H9 (cell line): ENCODE data around the gene BSG. TPM values are rescaled to one million over a fixed set of nuclear protein-coding genes. Genes with fewer than 3 reads are reported as not detected.
"Not testable (repeated sequence)": the region's sequence is repeated elsewhere in the genome, so short reads cannot be mapped to it uniquely, and the experiment has no call there.

Experiments used
- DNase-seq: peaks from one replicate; pipeline ENCODE4 v3.0.0-alpha.2; 2017
- H2AFZ ChIP-seq: one replicate; pipeline ENCODE4 v1.6.1; 2013; ENCODE audit warnings: mild to moderate bottlenecking, low read length, control low read depth, moderate library complexity
- H2AK5ac ChIP-seq: 2 replicates; pipeline ENCODE4 v1.6.1; 2013; ENCODE audit warnings: low read length, control low read depth, mixed read lengths; ENCODE audit not compliant: insufficient read length
- H2BK120ac ChIP-seq: one replicate; pipeline ENCODE4 v1.6.1; 2013; ENCODE audit warnings: low read depth, mild to moderate bottlenecking, low read length, control low read depth, inconsistent platforms; ENCODE audit not compliant: poor library complexity, severe bottlenecking
- H2BK12ac ChIP-seq: 2 replicates; pipeline ENCODE4 v1.6.1; 2013; ENCODE audit warnings: low read length, control low read depth, mixed read lengths, low read depth; ENCODE audit not compliant: insufficient read length
- H2BK15ac ChIP-seq: 2 replicates; pipeline ENCODE4 v1.6.1; 2013; ENCODE audit warnings: low read depth, low read length, control low read depth
- H2BK20ac ChIP-seq: one replicate; pipeline ENCODE4 v1.6.1; 2013; ENCODE audit warnings: low read depth, mild to moderate bottlenecking, low read length, control low read depth, inconsistent platforms; ENCODE audit not compliant: poor library complexity, severe bottlenecking
- H2BK5ac ChIP-seq: 2 replicates; pipeline ENCODE4 v1.6.1; 2013; ENCODE audit warnings: low read length, control low read depth, mixed read lengths; ENCODE audit not compliant: insufficient read length
- H3K14ac ChIP-seq: 2 replicates; pipeline ENCODE4 v1.6.1; 2013; ENCODE audit warnings: low read length, control low read depth; ENCODE audit not compliant: insufficient read depth
- H3K18ac ChIP-seq: 2 replicates; pipeline ENCODE4 v1.6.1; 2013; ENCODE audit warnings: low read depth, mild to moderate bottlenecking, mixed read lengths, low read length, control low read depth; ENCODE audit not compliant: insufficient read length
- H3K23ac ChIP-seq: 2 replicates; pipeline ENCODE4 v1.6.1; 2013; ENCODE audit warnings: low read length, control low read depth, mixed read lengths, low read depth; ENCODE audit not compliant: insufficient read length
- H3K23me2 ChIP-seq: 2 replicates; pipeline ENCODE4 v1.6.1; 2013; ENCODE audit warnings: low read depth, mild to moderate bottlenecking, mixed read lengths, low read length, control low read depth; ENCODE audit not compliant: insufficient read length, poor library complexity, severe bottlenecking
- H3K27ac ChIP-seq: 2 replicates; pipeline ENCODE4 v1.5.1; 2013; ENCODE audit warnings: low read length, control low read depth, mixed read lengths, low read depth; ENCODE audit not compliant: insufficient read length
- H3K27me3 ChIP-seq: 2 replicates; pipeline ENCODE4 v1.6.1; 2013; ENCODE audit warnings: low read length, control low read depth, inconsistent platforms; ENCODE audit not compliant: insufficient read depth
- H3K4ac ChIP-seq: 2 replicates; pipeline ENCODE4 v1.6.1; 2013; ENCODE audit warnings: low read depth, mild to moderate bottlenecking, control low read depth, inconsistent platforms, low read length, moderate library complexity
- H3K4me1 ChIP-seq: 2 replicates; pipeline ENCODE4 v1.6.1; 2013; ENCODE audit warnings: low read length, control low read depth, inconsistent platforms; ENCODE audit not compliant: insufficient read depth
- H3K4me2 ChIP-seq: 2 replicates; pipeline ENCODE4 v1.6.1; 2013; ENCODE audit warnings: low read length, control low read depth, mixed read lengths; ENCODE audit not compliant: insufficient read length, insufficient read depth
- H3K56ac ChIP-seq: 2 replicates; pipeline ENCODE4 v1.6.1; 2013; ENCODE audit warnings: low read depth, mild to moderate bottlenecking, mixed read lengths, low read length, control low read depth; ENCODE audit not compliant: insufficient read length
- H3K79me1 ChIP-seq: 2 replicates; pipeline ENCODE4 v1.6.1; 2013; ENCODE audit warnings: low read depth, mild to moderate bottlenecking, moderate library complexity, low read length, control low read depth, inconsistent platforms; ENCODE audit not compliant: insufficient read depth, poor library complexity, severe bottlenecking
- H3K79me2 ChIP-seq: 2 replicates; pipeline ENCODE4 v1.6.1; 2013; ENCODE audit warnings: low read length, control low read depth, inconsistent platforms; ENCODE audit not compliant: insufficient read depth
- H3K9ac ChIP-seq: 2 replicates; pipeline ENCODE4 v1.6.1; 2013; ENCODE audit warnings: low read length, control low read depth, mixed read lengths; ENCODE audit not compliant: insufficient read length; ENCODE audit errors: extremely low read depth
- H3K9me3 ChIP-seq: one replicate; pipeline ENCODE4 v1.6.1; 2013; ENCODE audit warnings: low read depth, low read length, inconsistent platforms; ENCODE audit not compliant: control insufficient read depth
- H3T11ph ChIP-seq: one replicate; pipeline ENCODE4 v1.6.1; 2013; ENCODE audit warnings: mild to moderate bottlenecking, low read length, control low read depth, inconsistent platforms
- H4K20me1 ChIP-seq: one replicate; pipeline ENCODE4 v1.6.1; 2013; ENCODE audit not compliant: control insufficient read depth, insufficient read length, insufficient read depth
- H4K5ac ChIP-seq: 2 replicates; pipeline ENCODE4 v1.6.1; 2013; ENCODE audit warnings: low read depth, mild to moderate bottlenecking, mixed read lengths, low read length, control low read depth; ENCODE audit not compliant: insufficient read length
- H4K8ac ChIP-seq: replicated peaks from 2 replicates; pipeline ENCODE4 v1.6.1; 2013; ENCODE audit warnings: low read length, control low read depth, mixed read lengths, low read depth; ENCODE audit not compliant: insufficient read length
- H4K91ac ChIP-seq: 2 replicates; pipeline ENCODE4 v1.6.1; 2013; ENCODE audit warnings: low read depth, mild to moderate bottlenecking, moderate library complexity, mixed read lengths, low read length, control low read depth; ENCODE audit not compliant: insufficient read length
- H3K27ac Mint-ChIP-seq, 3 experiments: 2 replicates in 2 of 3; 3 replicates in 1 of 3; pipeline ENCODE4 v1.8.0; 2020 to 2021; ENCODE audit warnings: mixed read lengths in 3 of 3, mild to moderate bottlenecking in 1 of 3, moderate library complexity in 1 of 3
- H3K27me3 Mint-ChIP-seq: 2 replicates; pipeline ENCODE4 v1.8.0; 2021; ENCODE audit warnings: low read depth, mild to moderate bottlenecking, moderate library complexity, mixed read lengths
- H3K36me3 Mint-ChIP-seq, 3 experiments: 2 replicates in 2 of 3; 3 replicates in 1 of 3; pipeline ENCODE4 v1.8.0; 2020 to 2021; ENCODE audit warnings: low read depth in 3 of 3, mixed read lengths in 3 of 3; ENCODE audit not compliant: insufficient read depth in 1 of 3
- H3K4me1 Mint-ChIP-seq, 2 experiments: 2 replicates each; pipeline ENCODE4 v1.8.0; 2020; ENCODE audit warnings: mixed read lengths in 2 of 2
- H3K4me3 Mint-ChIP-seq, 2 experiments: 2 replicates in 1 of 2; 3 replicates in 1 of 2; pipeline ENCODE4 v1.8.0; 2020 to 2021; ENCODE audit warnings: mild to moderate bottlenecking in 2 of 2, mixed read lengths in 2 of 2, moderate library complexity in 1 of 2
- H3K9me3 Mint-ChIP-seq, 2 experiments: 2 replicates in 1 of 2; 3 replicates in 1 of 2; pipeline ENCODE4 v1.8.0; 2020; ENCODE audit warnings: mild to moderate bottlenecking in 2 of 2, mixed read lengths in 2 of 2, moderate library complexity in 1 of 2
- WGBS: extraction: QIAGEN DNeasy Blood & Tissue Kit; methylation state at CpG from one replicate; pipeline ENCODE4 v1.1.7; 2013; ENCODE audit warnings: missing lambda C conversion rate, low lambda C conversion rate, mixed read lengths; ENCODE audit not compliant: insufficient read length; ENCODE audit errors: extremely low coverage; 5-methylcytosine and 5-hydroxymethylcytosine counted together
- total RNA-seq: library from RNA; stranded (reverse); gene quantifications from 2 replicates; pipeline ENCODE4 v1.2.1, GENCODE V29; 2021
- TF ChIP-seq, protein P1 (sequence below): fragments of 200-600 bp; sonication (generic); conservative IDR thresholded peaks from 3 replicates; pipeline ENCODE4 v1.8.0; 2021; ENCODE audit warnings: antibody characterized with exemption, mild to moderate bottlenecking

Gene BSG
- total RNA-seq, 1 experiment from 2014 or later: 715 TPM

DNA sequence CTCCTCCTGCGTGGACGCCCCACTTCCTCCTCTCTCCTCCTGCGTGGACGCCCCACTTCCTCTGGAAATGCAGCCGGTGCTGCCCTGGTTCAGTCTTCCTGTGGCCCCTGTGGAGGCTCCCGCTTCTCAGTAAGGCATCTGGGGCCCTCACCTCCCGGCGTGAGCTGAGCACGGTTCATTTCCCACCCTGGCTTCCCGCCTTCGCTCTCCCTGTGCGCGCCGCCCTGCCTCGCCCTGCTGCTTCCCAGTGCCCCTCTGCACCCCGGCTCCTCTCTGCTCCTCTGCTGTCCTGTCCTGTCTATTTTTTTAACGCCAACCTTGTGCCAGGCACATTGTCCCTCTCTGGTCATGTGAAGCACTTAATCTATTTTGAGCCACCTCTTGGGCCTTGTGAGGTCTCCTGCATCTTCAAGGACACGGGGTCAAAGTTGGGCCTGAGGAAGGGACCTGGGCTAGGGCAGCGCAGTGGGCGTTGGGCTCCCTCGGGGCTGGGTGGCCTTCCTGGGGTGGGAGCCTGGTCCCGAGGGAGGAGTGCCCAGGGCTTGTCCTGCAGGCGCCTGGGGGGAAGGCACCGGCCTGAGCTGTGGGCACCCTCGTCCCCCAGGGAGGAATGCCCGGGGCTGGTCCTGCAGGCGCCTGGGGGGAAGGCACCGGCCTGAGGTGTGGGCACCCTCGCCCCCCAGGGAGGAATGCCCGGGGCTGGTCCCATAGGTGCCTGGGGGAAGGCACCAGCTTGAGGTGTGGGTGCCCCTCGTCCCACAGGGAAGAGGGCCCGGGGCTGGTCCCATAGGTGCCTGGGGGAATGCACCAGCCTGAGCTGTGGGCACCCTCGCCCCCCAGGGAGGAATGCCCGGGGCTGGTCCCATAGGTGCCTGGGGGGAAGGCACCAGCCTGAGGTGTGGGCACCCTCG, 30.2 kb downstream of the BSG start:
- whole genome bisulfite sequencing: no CpG with 5 or more reads among the region's 35 CpGs
- no peak overlapping the region for H3K56ac ChIP-seq
- no peak overlapping the region for H2BK15ac ChIP-seq
- H3K18ac ChIP-seq: no peak overlapping the region
- no peaks in the 10 kb centered on the region for H3K23me2 ChIP-seq
- no peak overlapping the region for H3K4me3 Mint-ChIP-seq
- no peak overlapping the region for H2BK5ac ChIP-seq
- no peak overlapping the region for H3K23ac ChIP-seq
- TF ChIP-seq, protein P1, sequence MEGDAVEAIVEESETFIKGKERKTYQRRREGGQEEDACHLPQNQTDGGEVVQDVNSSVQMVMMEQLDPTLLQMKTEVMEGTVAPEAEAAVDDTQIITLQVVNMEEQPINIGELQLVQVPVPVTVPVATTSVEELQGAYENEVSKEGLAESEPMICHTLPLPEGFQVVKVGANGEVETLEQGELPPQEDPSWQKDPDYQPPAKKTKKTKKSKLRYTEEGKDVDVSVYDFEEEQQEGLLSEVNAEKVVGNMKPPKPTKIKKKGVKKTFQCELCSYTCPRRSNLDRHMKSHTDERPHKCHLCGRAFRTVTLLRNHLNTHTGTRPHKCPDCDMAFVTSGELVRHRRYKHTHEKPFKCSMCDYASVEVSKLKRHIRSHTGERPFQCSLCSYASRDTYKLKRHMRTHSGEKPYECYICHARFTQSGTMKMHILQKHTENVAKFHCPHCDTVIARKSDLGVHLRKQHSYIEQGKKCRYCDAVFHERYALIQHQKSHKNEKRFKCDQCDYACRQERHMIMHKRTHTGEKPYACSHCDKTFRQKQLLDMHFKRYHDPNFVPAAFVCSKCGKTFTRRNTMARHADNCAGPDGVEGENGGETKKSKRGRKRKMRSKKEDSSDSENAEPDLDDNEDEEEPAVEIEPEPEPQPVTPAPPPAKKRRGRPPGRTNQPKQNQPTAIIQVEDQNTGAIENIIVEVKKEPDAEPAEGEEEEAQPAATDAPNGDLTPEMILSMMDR: no peak
- H3K27ac ChIP-seq: no peak overlapping the region
- no peak overlapping the region for H2BK120ac ChIP-seq
- H3K4me1 ChIP-seq: no peaks in the 10 kb centered on the region
- H3K79me2 ChIP-seq: no peaks in the 10 kb centered on the region
- no peak overlapping the region for H4K8ac ChIP-seq
- no peak overlapping the region for H2AFZ ChIP-seq
- peaks cover 29 to 37% of the 10 kb centered on the region in 2 experiments for H3K9me3 Mint-ChIP-seq
- H3T11ph ChIP-seq: no peak overlapping the region
- no peak overlapping the region for H4K91ac ChIP-seq
- H2AK5ac ChIP-seq: no peak overlapping the region
- no peak overlapping the region for H3K4ac ChIP-seq
- H3K9me3 ChIP-seq: peaks cover 5% of the 10 kb centered on the region
- no peaks in the 10 kb centered on the region for H3K27me3 ChIP-seq
- H4K20me1 ChIP-seq: no peaks in the 10 kb centered on the region
- H3K27me3 Mint-ChIP-seq: peaks cover 12% of the 10 kb centered on the region
- H2BK20ac ChIP-seq: no peak overlapping the region
- no peak overlapping the region for H3K9ac ChIP-seq
- no peak for DNase-seq
- no peak overlapping the region for H3K27ac Mint-ChIP-seq
- H3K36me3 Mint-ChIP-seq: peaks cover 0 to 2% (median 0%) of the 10 kb centered on the region in 3 experiments; a peak in 1 of 7 replicates
- H2BK12ac ChIP-seq: no peak overlapping the region
- H3K4me2 ChIP-seq: no peak overlapping the region
- H3K79me1 ChIP-seq: no peaks in the 10 kb centered on the region
- H3K14ac ChIP-seq: no peak overlapping the region
- H3K4me1 Mint-ChIP-seq: no peaks in the 10 kb centered on the region
- H4K5ac ChIP-seq: no peak overlapping the region

DNA sequence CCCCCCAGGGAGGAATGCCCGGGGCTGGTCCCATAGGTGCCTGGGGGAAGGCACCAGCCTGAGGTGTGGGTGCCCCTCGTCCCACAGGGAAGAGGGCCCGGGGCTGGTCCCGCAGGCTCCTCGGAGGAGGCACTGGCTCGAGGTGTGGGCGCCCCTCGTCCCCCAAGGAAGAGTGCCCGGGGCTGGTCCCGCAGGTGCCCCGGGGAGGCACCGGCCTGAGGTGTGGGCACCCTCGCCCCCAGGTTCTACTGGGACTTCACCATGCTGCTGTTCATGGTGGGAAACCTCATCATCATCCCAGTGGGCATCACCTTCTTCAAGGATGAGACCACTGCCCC, 30.9 kb downstream of the BSG start:
- H3K4me1 Mint-ChIP-seq, H3K4me1 ChIP-seq, H3K4me3 Mint-ChIP-seq, H2BK15ac ChIP-seq, H4K8ac ChIP-seq, H3K27ac ChIP-seq, H3K9me3 ChIP-seq, H3K27ac Mint-ChIP-seq, H2AK5ac ChIP-seq, H4K5ac ChIP-seq, H3K36me3 Mint-ChIP-seq, H3K23me2 ChIP-seq, H2BK120ac ChIP-seq, H3K18ac ChIP-seq, H3K79me1 ChIP-seq, H4K91ac ChIP-seq, H3K79me2 ChIP-seq, H3K14ac ChIP-seq, H3T11ph ChIP-seq, H3K9ac ChIP-seq, H4K20me1 ChIP-seq, H3K23ac ChIP-seq, H3K27me3 ChIP-seq, H2BK20ac ChIP-seq, H2BK5ac ChIP-seq, H3K4ac ChIP-seq, H3K4me2 ChIP-seq, H2BK12ac ChIP-seq, DNase-seq, H2AFZ ChIP-seq, H3K56ac ChIP-seq: not testable (repeated sequence)
- peaks cover 29 to 37% of the 10 kb centered on the region in 2 experiments for H3K9me3 Mint-ChIP-seq
- WGBS: no CpG with 5 or more reads among the region's 13 CpGs
- peaks cover 12% of the 10 kb centered on the region for H3K27me3 Mint-ChIP-seq
